ENCODE results near the gene UVRAG. TPM values are rescaled to one million over a fixed set of nuclear protein-coding genes. Genes with fewer than 3 reads are reported as not detected.

The UVRAG gene
- total and polyA plus RNA-seq, 2 donors from 2014 or later = 7.2 to 27.9 TPM

- Histone ChIP-seq H3K4me3 (ENCODE audit: low read length in 3 of 3) (no peak overlapping the region), H3K27me3 (ENCODE audit: control insufficient read depth, insufficient read depth, low read length) (no peaks in the 10 kb centered on the region), H3K9ac (ENCODE audit: low read length in 3 of 3) (no peak overlapping the region), H3K36me3 (ENCODE audit: control insufficient read depth in 2 of 3, insufficient read depth in 3 of 3, low read length in 3 of 3) (no peaks in the 10 kb centered on the region), H3K4me1 (ENCODE audit: control insufficient read depth in 2 of 3, insufficient read depth in 2 of 3, low read depth in 1 of 3, low read length in 3 of 3) (no peaks in the 10 kb centered on the region), H3K27ac (ENCODE audit: low read depth in 2 of 2, low read length in 2 of 2) (no peak overlapping the region), H3K9me3 (ENCODE audit: control insufficient read depth in 2 of 3, insufficient read depth in 1 of 3, low read length in 3 of 3) (no peaks in the 10 kb centered on the region)
- FAIRE-seq (no peak), DNase-seq (no peak)
- no peak for TF ChIP-seq CTCF (IDR thresholded peaks at IDR 0.05; ENCODE audit: borderline replicate concordance, extremely low read depth, insufficient read depth)
- intact Hi-C loops (cut with DNase I) = no loop called here
Measured at GRCh38 chr11:75907906-75908527, 93.0 kb downstream of the UVRAG start.

- H3K27ac ChIP-seq (ENCODE audit: low read depth in 2 of 2, low read length in 2 of 2) = no peak overlapping the region
- intact Hi-C loops (cut with DNase I) = no loop called here
- TF ChIP-seq CTCF (IDR thresholded peaks at IDR 0.05; ENCODE audit: borderline replicate concordance, extremely low read depth, insufficient read depth) = no peak
- H3K27me3 ChIP-seq (ENCODE audit: control insufficient read depth, insufficient read depth, low read length) = no peaks in the 10 kb centered on the region
- no peaks in the 10 kb centered on the region for H3K9me3 ChIP-seq (ENCODE audit: control insufficient read depth in 2 of 3, insufficient read depth in 1 of 3, low read length in 3 of 3)
- H3K36me3 ChIP-seq (ENCODE audit: control insufficient read depth in 2 of 3, insufficient read depth in 3 of 3, low read length in 3 of 3) = no peaks in the 10 kb centered on the region
- DNase-seq (no peak), FAIRE-seq (no peak)
- H3K4me3 ChIP-seq (ENCODE audit: low read length in 3 of 3) = no peak overlapping the region
- no peaks in the 10 kb centered on the region for H3K4me1 ChIP-seq (ENCODE audit: control insufficient read depth in 2 of 3, insufficient read depth in 2 of 3, low read depth in 1 of 3, low read length in 3 of 3)
- no peak overlapping the region for H3K9ac ChIP-seq (ENCODE audit: low read length in 3 of 3)
Measured at GRCh38 chr11:75910426-75911145, 95.6 kb downstream of the UVRAG start.

DNA sequence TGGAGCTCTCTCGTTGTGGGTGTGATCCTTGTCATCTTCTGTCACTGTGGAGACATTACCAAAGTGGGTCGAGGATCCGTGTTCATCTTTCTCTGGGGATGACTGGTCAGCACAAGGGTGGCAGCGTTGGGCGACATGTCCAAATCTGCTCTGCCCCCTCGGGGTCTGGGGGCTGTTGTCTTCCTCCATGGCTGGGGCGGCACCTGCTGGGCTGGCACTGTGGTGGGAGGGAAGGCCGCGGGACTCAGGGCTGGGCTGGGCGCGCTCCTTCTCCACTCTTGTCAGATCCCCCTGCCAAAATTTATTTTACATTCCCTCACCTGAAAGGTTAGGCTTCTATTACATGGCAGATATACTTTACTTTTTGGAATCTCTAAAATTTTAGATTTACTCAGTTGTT, 96.4 kb downstream of the UVRAG start:
- intact Hi-C loops (cut with DNase I) = no loop called here
- no peak for FAIRE-seq
- no peak for TF ChIP-seq CTCF (IDR thresholded peaks at IDR 0.05; ENCODE audit: borderline replicate concordance, extremely low read depth, insufficient read depth)

More for the DNA sequence above, 96.4 kb downstream of the UVRAG start:
- no peaks in the 10 kb centered on the region for H3K36me3 ChIP-seq (ENCODE audit: control insufficient read depth in 2 of 3, insufficient read depth in 3 of 3, low read length in 3 of 3)
- DNase-seq = no peak
- H3K4me1 ChIP-seq (ENCODE audit: control insufficient read depth in 2 of 3, insufficient read depth in 2 of 3, low read depth in 1 of 3, low read length in 3 of 3) = no peaks in the 10 kb centered on the region
- H3K9me3 ChIP-seq (ENCODE audit: control insufficient read depth in 2 of 3, insufficient read depth in 1 of 3, low read length in 3 of 3) = no peaks in the 10 kb centered on the region
- no peak overlapping the region for H3K9ac ChIP-seq (ENCODE audit: low read length in 3 of 3)
- H3K4me3 ChIP-seq (ENCODE audit: low read length in 3 of 3) = no peak overlapping the region
- H3K27ac ChIP-seq (ENCODE audit: low read depth in 2 of 2, low read length in 2 of 2) = no peak overlapping the region
- H3K27me3 ChIP-seq (ENCODE audit: control insufficient read depth, insufficient read depth, low read length) = no peaks in the 10 kb centered on the region

All from kidney (tissue), 14 donors.